Measurements from ENCODE around the gene RAB3D. TPM values are rescaled to one million over a fixed set of nuclear protein-coding genes. Genes with fewer than 3 reads are reported as not detected.
A peak's percentile ranks its signal among the peaks of the same experiment; 100 is the strongest.

Gene RAB3D
- total RNA-seq, 1 donor from 2014 or later: 33.6 TPM

DNA sequence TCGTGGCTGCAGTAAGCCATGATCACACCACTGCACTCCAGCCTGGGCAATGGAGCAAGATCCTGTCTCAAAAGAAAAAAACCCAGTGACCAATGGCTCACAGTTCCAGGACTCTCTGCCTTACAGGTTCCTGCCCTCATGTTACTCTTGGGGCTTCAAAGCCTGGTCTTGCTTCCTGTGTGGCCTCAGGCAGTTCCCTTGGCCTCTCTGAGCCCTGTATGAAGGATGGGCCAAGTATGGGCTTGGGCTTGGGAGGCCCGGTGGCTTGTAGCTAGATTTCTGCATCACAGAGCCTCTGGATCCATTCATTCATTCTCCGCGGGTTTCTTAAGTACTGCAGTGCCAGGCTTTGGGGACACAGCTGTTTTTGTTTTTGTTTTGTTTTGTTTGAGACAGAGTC lies 44.3 kb downstream of the RAB3D start:
- peaks cover 0 to 7% of the 10 kb centered on the region in 2 donors for H3K4me1 ChIP-seq
- intact Hi-C loops (cut with DNase I): loop anchor here (2.0 to 5.0 kb wide), 2 partner anchors 62 to 80 kb away; partner anchors contain the start of genes PLPPR2 and SWSAP1
- TF ChIP-seq, protein P1, sequence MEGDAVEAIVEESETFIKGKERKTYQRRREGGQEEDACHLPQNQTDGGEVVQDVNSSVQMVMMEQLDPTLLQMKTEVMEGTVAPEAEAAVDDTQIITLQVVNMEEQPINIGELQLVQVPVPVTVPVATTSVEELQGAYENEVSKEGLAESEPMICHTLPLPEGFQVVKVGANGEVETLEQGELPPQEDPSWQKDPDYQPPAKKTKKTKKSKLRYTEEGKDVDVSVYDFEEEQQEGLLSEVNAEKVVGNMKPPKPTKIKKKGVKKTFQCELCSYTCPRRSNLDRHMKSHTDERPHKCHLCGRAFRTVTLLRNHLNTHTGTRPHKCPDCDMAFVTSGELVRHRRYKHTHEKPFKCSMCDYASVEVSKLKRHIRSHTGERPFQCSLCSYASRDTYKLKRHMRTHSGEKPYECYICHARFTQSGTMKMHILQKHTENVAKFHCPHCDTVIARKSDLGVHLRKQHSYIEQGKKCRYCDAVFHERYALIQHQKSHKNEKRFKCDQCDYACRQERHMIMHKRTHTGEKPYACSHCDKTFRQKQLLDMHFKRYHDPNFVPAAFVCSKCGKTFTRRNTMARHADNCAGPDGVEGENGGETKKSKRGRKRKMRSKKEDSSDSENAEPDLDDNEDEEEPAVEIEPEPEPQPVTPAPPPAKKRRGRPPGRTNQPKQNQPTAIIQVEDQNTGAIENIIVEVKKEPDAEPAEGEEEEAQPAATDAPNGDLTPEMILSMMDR (IDR thresholded peaks at IDR 0.05): no peak
- H3K27ac ChIP-seq: peak overlapping the region in 1 of 2 donors; percentile 61
- H3K27me3 ChIP-seq: no peaks in the 10 kb centered on the region
- H3K4me3 ChIP-seq: no peak overlapping the region
- no peak for DNase-seq (ENCODE audit: low spot score in 2 of 2)
- no peaks in the 10 kb centered on the region for H3K9me3 ChIP-seq
- H3K36me3 ChIP-seq: no peaks in the 10 kb centered on the region

DNA sequence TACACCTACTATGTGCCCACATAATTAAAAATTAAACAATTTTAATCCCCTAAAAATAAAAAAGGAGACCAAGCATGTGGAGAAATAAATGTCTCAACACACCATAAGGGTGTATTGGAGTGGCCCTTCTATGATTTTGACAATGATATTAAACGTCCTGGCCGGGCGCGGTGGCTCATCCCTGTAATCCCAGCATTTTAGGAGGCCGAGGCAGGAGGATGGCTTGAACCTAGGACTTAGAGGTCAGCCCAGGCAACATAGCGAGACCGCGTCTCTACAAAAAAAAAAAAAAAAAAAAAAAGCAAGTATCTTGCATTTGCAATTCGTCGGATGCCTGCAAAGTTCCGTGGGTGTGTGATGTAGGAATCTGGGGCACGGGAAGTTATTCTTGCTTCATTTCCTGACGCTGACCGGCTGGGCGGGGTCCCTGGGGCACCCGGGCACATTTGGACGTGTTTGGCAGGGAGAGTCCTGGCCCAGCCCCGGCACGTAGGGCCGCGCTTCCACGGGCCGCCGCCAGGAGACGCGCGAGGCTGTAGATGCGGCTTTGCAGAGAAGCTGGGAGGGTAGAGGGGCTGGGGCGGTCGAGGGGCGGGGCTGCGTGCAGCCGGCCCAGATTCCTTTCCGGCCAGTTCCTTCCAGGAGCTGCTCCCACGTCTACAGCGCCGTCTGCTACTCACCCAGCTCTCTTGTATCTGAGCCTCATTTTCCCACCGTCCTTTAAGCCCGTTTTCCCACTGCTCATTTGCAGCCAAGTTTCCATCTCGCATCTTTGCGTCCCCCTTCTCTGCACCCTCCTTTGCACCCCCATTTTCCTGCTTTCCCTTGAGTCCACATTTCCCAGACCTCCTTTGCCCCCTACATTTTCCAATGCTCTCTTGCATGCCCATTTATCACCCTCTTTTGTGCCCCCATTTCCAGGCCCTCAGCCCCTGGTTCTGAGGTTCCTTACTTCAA lies 45.7 kb downstream of the RAB3D start:
- peak; percentile 88 to 99 for DNase-seq (ENCODE audit: low spot score in 2 of 2)
- TF ChIP-seq, protein P1 (IDR thresholded peaks at IDR 0.05): peak; percentile 99
- intact Hi-C loops (cut with DNase I): loop anchor here (1.0 to 5.0 kb wide), 5 partner anchors 46 to 294 kb away; partner anchors contain the start of genes RAB3D and SWSAP1
- no peaks in the 10 kb centered on the region for H3K36me3 ChIP-seq
- peak overlapping the region; percentile 42 to 61 for H3K27ac ChIP-seq
- H3K4me1 ChIP-seq: peaks cover 0 to 7% of the 10 kb centered on the region in 2 donors
- H3K27me3 ChIP-seq: no peaks in the 10 kb centered on the region
- H3K4me3 ChIP-seq: peak overlapping the region in 1 of 2 donors; percentile 22
- no peaks in the 10 kb centered on the region for H3K9me3 ChIP-seq

DNA sequence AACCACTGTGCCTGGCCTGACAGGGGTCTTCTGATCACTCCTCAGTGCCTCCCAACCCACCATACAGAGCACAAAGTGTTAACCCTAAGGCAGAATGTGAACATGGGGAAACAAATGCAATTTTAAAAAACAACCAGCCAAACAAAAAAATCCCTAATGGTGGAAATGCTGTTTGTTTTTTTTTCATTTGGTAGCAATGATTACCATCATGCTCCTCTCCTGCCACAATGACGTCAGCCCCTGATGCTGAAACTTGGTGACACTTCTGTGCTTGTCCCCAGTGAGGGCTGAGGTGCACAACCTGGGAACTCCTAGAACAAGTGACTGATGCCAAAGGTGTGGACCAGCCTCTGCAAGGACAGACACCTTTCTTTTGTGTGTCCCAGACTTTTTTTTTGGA lies 47.5 kb downstream of the RAB3D start:
- TF ChIP-seq, protein P1 (IDR thresholded peaks at IDR 0.05): no peak
- Histone ChIP-seq H3K4me1 (peaks cover 0 to 7% of the 10 kb centered on the region in 2 donors), H3K27ac (no peak overlapping the region), H3K27me3 (no peaks in the 10 kb centered on the region), H3K36me3 (no peaks in the 10 kb centered on the region), H3K4me3 (no peak overlapping the region), H3K9me3 (no peaks in the 10 kb centered on the region)
- no peak for DNase-seq (ENCODE audit: low spot score in 2 of 2)
- intact Hi-C loops (cut with DNase I): loop anchor here (5.0 kb wide), 1 partner anchor 295 kb away; no protein-coding TSS in a partner anchor

DNA sequence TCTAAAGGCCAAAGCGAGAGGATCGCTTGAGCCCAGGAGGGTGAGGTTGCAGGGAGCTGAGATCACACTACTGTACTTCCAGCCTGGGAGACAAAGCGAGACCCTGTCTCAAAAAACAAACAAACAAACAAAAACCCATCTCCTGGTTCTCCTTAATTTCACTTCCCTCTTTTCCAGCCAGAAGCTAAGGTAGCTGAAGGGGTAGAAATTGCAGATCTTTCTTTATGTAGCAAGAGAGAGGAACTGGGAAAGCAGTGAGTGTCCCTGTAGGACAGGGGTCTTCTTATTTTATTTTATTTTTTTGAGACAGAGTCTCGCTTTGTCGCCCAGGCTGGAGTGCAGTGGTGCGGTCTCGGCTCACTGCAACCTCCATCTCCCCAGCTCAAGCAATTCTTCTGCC lies 48.0 kb downstream of the RAB3D start:
- TF ChIP-seq, protein P1 (IDR thresholded peaks at IDR 0.05): no peak
- intact Hi-C loops (cut with DNase I): loop anchor here (5.0 kb wide), 1 partner anchor 296 kb away; no protein-coding TSS in a partner anchor
- Histone ChIP-seq H3K27me3 (no peaks in the 10 kb centered on the region), H3K4me3 (no peak overlapping the region), H3K36me3 (no peaks in the 10 kb centered on the region), H3K4me1 (peaks cover 0 to 6% of the 10 kb centered on the region in 2 donors), H3K9me3 (no peaks in the 10 kb centered on the region), H3K27ac (no peak overlapping the region)
- DNase-seq (ENCODE audit: low spot score in 2 of 2): no peak

DNA sequence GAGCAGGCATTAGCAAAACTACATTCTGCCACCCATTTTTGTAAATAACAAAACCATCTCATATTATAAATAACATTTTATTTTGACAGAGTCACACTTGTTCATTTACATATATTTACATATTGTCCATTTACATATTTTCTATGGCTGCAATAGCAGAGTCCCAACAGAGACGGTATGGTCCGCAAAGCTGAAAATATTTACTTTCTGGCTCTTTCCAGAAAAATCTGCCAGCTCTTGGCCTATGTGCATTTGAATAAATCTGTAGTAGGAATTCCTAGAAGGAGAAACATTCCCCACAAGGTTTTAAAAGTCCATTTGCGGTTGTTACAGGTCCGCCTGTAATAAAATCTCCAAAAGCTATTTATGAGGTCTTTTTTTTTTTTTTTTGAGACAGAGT lies 49.2 kb downstream of the RAB3D start:
- Histone ChIP-seq H3K27me3 (no peaks in the 10 kb centered on the region), H3K36me3 (no peaks in the 10 kb centered on the region), H3K9me3 (no peaks in the 10 kb centered on the region), H3K4me3 (no peak overlapping the region), H3K4me1 (peaks cover 0 to 3% of the 10 kb centered on the region in 2 donors), H3K27ac (no peak overlapping the region)
- TF ChIP-seq, protein P1 (IDR thresholded peaks at IDR 0.05): no peak
- intact Hi-C loops (cut with DNase I): loop anchor here (5.0 kb wide), 1 partner anchor 297 kb away; no protein-coding TSS in a partner anchor
- DNase-seq (ENCODE audit: low spot score in 2 of 2): no peak

All from ascending aorta (tissue), 2 donors.